H1 (cell line): Measurements from ENCODE around the gene ZFPL1. TPM values are rescaled to one million over a fixed set of nuclear protein-coding genes. Genes with fewer than 3 reads are reported as not detected.

Source experiments
- CTCF ChIA-PET: fragments of 300-600 bp; sonication (Branson Sonifier 250); formaldehyde crosslinking; loops from one replicate; lab custom pipeline; 2021; ENCODE audit not compliant: partially characterized antibody; lab: Charles Lee
- POLR2A ChIA-PET: fragments of 300-600 bp; sonication (Branson Sonifier 250); formaldehyde crosslinking; loops from one replicate; lab custom pipeline; 2021; ENCODE audit warnings: inconsistent platforms; ENCODE audit not compliant: partially characterized antibody; lab: Charles Lee
- DNase-seq, 2 experiments: peaks; one replicate each; pipeline versions ENCODE4 v3.0.0 to v3.0.0-alpha.2; 2010 to 2022; ENCODE audit warnings: low spot score in 2 of 2, low read depth in 1 of 2, mixed read lengths in 1 of 2
- FAIRE-seq: peaks from 2 replicates; lab custom pipeline; 2011; peaks lifted over from hg19 to GRCh38; lab: Jason Lieb, UNC
- H2AFZ ChIP-seq: 2 replicates; pipeline ENCODE4 v1.8.1; 2012; ENCODE audit warnings: low read length, inconsistent platforms
- H2AK5ac ChIP-seq: 2 replicates; pipeline ENCODE4 v1.6.1; 2013; ENCODE audit warnings: low read depth, low read length
- H2BK120ac ChIP-seq: replicated peaks from 2 replicates; pipeline ENCODE3; 2013; ENCODE audit warnings: low read depth, low read length, inconsistent platforms
- H2BK12ac ChIP-seq: 2 replicates; pipeline ENCODE4 v1.6.1; 2013; ENCODE audit warnings: low read depth, low read length
- H2BK15ac ChIP-seq: 2 replicates; pipeline ENCODE4 v1.6.1; 2013; ENCODE audit warnings: low read length
- H2BK20ac ChIP-seq: 2 replicates; pipeline ENCODE4 v1.6.1; 2013; ENCODE audit warnings: low read length
- H2BK5ac ChIP-seq: 2 replicates; pipeline ENCODE4 v1.6.1; 2013; ENCODE audit warnings: low read depth, low read length
- H3K14ac ChIP-seq: 2 replicates; pipeline ENCODE4 v1.6.1; 2013; ENCODE audit warnings: inconsistent platforms; ENCODE audit not compliant: insufficient read length
- H3K18ac ChIP-seq: 2 replicates; pipeline ENCODE4 v1.6.1; 2013; ENCODE audit warnings: low read length; ENCODE audit errors: extremely low read depth
- H3K23ac ChIP-seq: 2 replicates; pipeline ENCODE4 v1.6.1; 2013; ENCODE audit warnings: inconsistent platforms; ENCODE audit not compliant: insufficient read length
- H3K23me2 ChIP-seq: 2 replicates; pipeline ENCODE4 v1.6.1; 2013; ENCODE audit warnings: low read depth, low read length
- H3K27ac ChIP-seq: 2 replicates; pipeline ENCODE4 v1.6.1; 2011; ENCODE audit warnings: low read depth, low read length, inconsistent platforms
- H3K27me3 ChIP-seq, 4 experiments: replicated peaks in 1 of 4; 1 replicate in 1 of 4; 2 replicates in 3 of 4; pipeline versions ENCODE4 v1.6.1 to v1.8.1; 2011 to 2013; ENCODE audit warnings: low read length in 3 of 4, mild to moderate bottlenecking in 3 of 4, inconsistent platforms in 2 of 4, mixed read lengths in 2 of 4, moderate library complexity in 1 of 4; ENCODE audit not compliant: control insufficient read depth in 3 of 4, insufficient read depth in 3 of 4; ENCODE audit errors: extremely low read depth in 1 of 4
- H3K36me3 ChIP-seq, 4 experiments: 2 replicates each; pipeline versions ENCODE4 v1.6.1 to v1.8.1; 2011 to 2013; ENCODE audit warnings: mild to moderate bottlenecking in 4 of 4, low read length in 3 of 4, moderate library complexity in 2 of 4, control low read depth in 1 of 4, inconsistent platforms in 1 of 4; ENCODE audit not compliant: insufficient read depth in 4 of 4, control insufficient read depth in 2 of 4
- H3K4ac ChIP-seq: replicated peaks from 2 replicates; pipeline ENCODE3; 2013; ENCODE audit warnings: low read length, low read depth, mixed read lengths, inconsistent platforms; ENCODE audit not compliant: insufficient read length
- H3K4me1 ChIP-seq, 4 experiments: replicated peaks in 1 of 4; 1 replicate in 1 of 4; 2 replicates in 3 of 4; pipeline versions ENCODE4 v1.6.1 to v1.8.1; 2011 to 2013; ENCODE audit warnings: low read length in 3 of 4, inconsistent platforms in 2 of 4, mixed read lengths in 1 of 4; ENCODE audit not compliant: insufficient read depth in 4 of 4, control insufficient read depth in 3 of 4
- H3K4me2 ChIP-seq, 2 experiments: 2 replicates each; pipeline versions ENCODE4 v1.6.1 to v1.8.1; 2011 to 2013; ENCODE audit warnings: low read depth in 2 of 2, low read length in 2 of 2, control low read depth in 1 of 2, inconsistent platforms in 1 of 2, mild to moderate bottlenecking in 1 of 2; ENCODE audit not compliant: insufficient read depth in 1 of 2
- H3K4me3 ChIP-seq, 4 experiments: fragments of 200-600, 300-600 bp in 1 of 4; sonication (generic), shearing (Covaris generic), sonication (Bioruptor Twin) in 1 of 4; 2 replicates each; pipeline versions ENCODE4 v1.5.1 to v1.8.1; 2011 to 2016; ENCODE audit warnings: low read length in 4 of 4, low read depth in 3 of 4, control low read depth in 2 of 4, inconsistent platforms in 2 of 4, mild to moderate bottlenecking in 2 of 4, mixed read lengths in 1 of 4, moderate library complexity in 1 of 4; ENCODE audit not compliant: insufficient read depth in 2 of 4; ENCODE audit errors: extremely low read depth in 1 of 4
- H3K56ac ChIP-seq: replicated peaks from 2 replicates; pipeline ENCODE3; 2013; ENCODE audit warnings: low read depth, mild to moderate bottlenecking, mixed read lengths, low read length, inconsistent platforms; ENCODE audit not compliant: insufficient read length
- H3K79me1 ChIP-seq: 2 replicates; pipeline ENCODE4 v1.6.1; 2013; ENCODE audit warnings: low read depth, low read length, control low read depth
- H3K79me2 ChIP-seq, 2 experiments: 2 replicates each; pipeline versions ENCODE4 v1.6.1 to v1.8.1; 2012 to 2013; ENCODE audit warnings: low read length in 2 of 2, mild to moderate bottlenecking in 2 of 2, inconsistent platforms in 1 of 2; ENCODE audit not compliant: insufficient read depth in 2 of 2, control insufficient read depth in 1 of 2
- H3K9ac ChIP-seq, 4 experiments: replicated peaks in 1 of 4; 1 replicate in 1 of 4; 2 replicates in 3 of 4; pipeline versions ENCODE4 v1.6.1 to v1.8.1; 2011 to 2013; ENCODE audit warnings: low read depth in 3 of 4, low read length in 3 of 4, control low read depth in 2 of 4, mild to moderate bottlenecking in 2 of 4, moderate library complexity in 2 of 4, inconsistent platforms in 1 of 4; ENCODE audit errors: extremely low read depth in 1 of 4
- H3K9me3 ChIP-seq, 2 experiments: 2 replicates each; pipeline versions ENCODE4 v1.6.1 to v1.8.1; 2012 to 2013; ENCODE audit warnings: mild to moderate bottlenecking in 2 of 2, moderate library complexity in 2 of 2, control low read depth in 1 of 2, inconsistent platforms in 1 of 2, low read depth in 1 of 2, low read length in 1 of 2, mixed read lengths in 1 of 2; ENCODE audit not compliant: insufficient read depth in 2 of 2
- H4K20me1 ChIP-seq, 2 experiments: replicated peaks in 1 of 2; 2 replicates each; pipeline versions ENCODE3 to v1.8.1; 2011 to 2013; ENCODE audit warnings: inconsistent platforms in 2 of 2, low read length in 2 of 2, mild to moderate bottlenecking in 1 of 2; ENCODE audit not compliant: insufficient read depth in 2 of 2, control insufficient read depth in 1 of 2
- H4K5ac ChIP-seq: 2 replicates; pipeline ENCODE4 v1.6.1; 2013; ENCODE audit warnings: low read length, low read depth, mixed read lengths, inconsistent platforms; ENCODE audit not compliant: insufficient read length
- H4K8ac ChIP-seq: 2 replicates; pipeline ENCODE4 v1.8.0; 2013; ENCODE audit warnings: mild to moderate bottlenecking, moderate library complexity, low read length, inconsistent platforms; ENCODE audit not compliant: insufficient read depth; ENCODE audit errors: extremely low read depth
- H4K91ac ChIP-seq: replicated peaks from 2 replicates; pipeline ENCODE3; 2013; ENCODE audit warnings: low read length, mixed read lengths, inconsistent platforms; ENCODE audit not compliant: insufficient read length
- NANOG ChIP-seq: IDR thresholded peaks from 2 replicates; pipeline ENCODE4 v1.6.1; 2011; ENCODE audit warnings: low read length, low read depth, mild to moderate bottlenecking, inconsistent platforms; ENCODE audit not compliant: insufficient read depth, poor library complexity, severe bottlenecking
- NRF1 ChIP-seq: IDR thresholded peaks from 2 replicates; pipeline ENCODE4 v1.6.1; 2011; ENCODE audit warnings: mild to moderate bottlenecking, low read depth, low read length, improper control_type of control experiment
- PHF8 ChIP-seq: fragments of 200-600 bp; sonication (generic); conservative IDR thresholded peaks from 2 replicates; pipeline ENCODE4 v1.7.1; 2012; ENCODE audit warnings: low read depth, mild to moderate bottlenecking, inconsistent platforms, low read length, moderate library complexity
- SIN3A ChIP-seq, 2 experiments: IDR thresholded peaks in 1 of 2; conservative IDR thresholded peaks in 1 of 2; 2 replicates each; pipeline ENCODE4 v1.6.1; 2011 to 2012; ENCODE audit warnings: low read length in 2 of 2, improper control_type of control experiment in 1 of 2, low read depth in 1 of 2, mild to moderate bottlenecking in 1 of 2
- SP1 ChIP-seq: IDR thresholded peaks from 2 replicates; pipeline ENCODE4 v1.6.1; 2011; ENCODE audit warnings: low read depth, low read length
- TAF7 ChIP-seq: optimal IDR thresholded peaks from 2 replicates; pipeline ENCODE3; 2011; ENCODE audit warnings: low read depth, mild to moderate bottlenecking, inconsistent platforms, low read length, moderate library complexity, borderline replicate concordance
- WGBS, 2 experiments: shearing (Covaris generic) in 1 of 2; methylation state at CpG; one replicate each; pipeline versions ENCODE4 v1.1.6 to v1.1.7; 2013 to 2015; ENCODE audit warnings: low lambda C conversion rate in 2 of 2, mixed read lengths in 2 of 2, inconsistent platforms in 1 of 2, low coverage in 1 of 2, missing lambda C conversion rate in 1 of 2; ENCODE audit not compliant: insufficient replicate concordance in 2 of 2, insufficient coverage in 1 of 2, insufficient read length in 1 of 2; ENCODE audit errors: extremely low coverage in 1 of 2, missing lambda C conversion rate in 1 of 2; 5-methylcytosine and 5-hydroxymethylcytosine counted together
- polyA plus RNA-seq, 7 experiments: library from polyadenylated mRNA; depleted of rRNA in 3 of 7; stranded (reverse) in 5 of 7; unstranded in 2 of 7; fragments of >200 nt in 5 of 7; fragments of 200-250 nt in 2 of 7; gene quantifications; 1 replicate in 5 of 7; 2 replicates in 1 of 7; 4 replicates in 1 of 7; pipeline versions ENCODE4 v1.2.1 to v1.2.3, GENCODE V29; 2011 to 2013; ENCODE audit warnings: missing spikeins in 2 of 7, mixed read lengths in 2 of 7
- total RNA-seq: library from RNA; stranded (reverse); fragmentation: NEBNext Ultra II Directional; extraction: Animal tissue kit (Norgen Biotek cat#: 25700); gene quantifications from 2 replicates; pipeline ENCODE4 v1.2.1, GENCODE V29; 2021
- TF ChIP-seq, protein P1 (sequence below), 3 experiments: IDR thresholded peaks; 1 replicate in 2 of 3; 2 replicates in 1 of 3; pipeline versions ENCODE4 v1.5.1 to v1.6.1; 2011; ENCODE audit warnings: low read length in 3 of 3, mild to moderate bottlenecking in 3 of 3, inconsistent platforms in 2 of 3, low read depth in 1 of 3, moderate library complexity in 1 of 3; ENCODE audit not compliant: insufficient read depth in 1 of 3; ENCODE audit errors: control extremely low read depth in 1 of 3

Gene ZFPL1
- total and polyA plus RNA-seq, 2 of the 8 experiments (the other 6 are each of a cell fraction or from before 2014, with no cell fraction given) = 21.5 to 76.8 TPM

DNA sequence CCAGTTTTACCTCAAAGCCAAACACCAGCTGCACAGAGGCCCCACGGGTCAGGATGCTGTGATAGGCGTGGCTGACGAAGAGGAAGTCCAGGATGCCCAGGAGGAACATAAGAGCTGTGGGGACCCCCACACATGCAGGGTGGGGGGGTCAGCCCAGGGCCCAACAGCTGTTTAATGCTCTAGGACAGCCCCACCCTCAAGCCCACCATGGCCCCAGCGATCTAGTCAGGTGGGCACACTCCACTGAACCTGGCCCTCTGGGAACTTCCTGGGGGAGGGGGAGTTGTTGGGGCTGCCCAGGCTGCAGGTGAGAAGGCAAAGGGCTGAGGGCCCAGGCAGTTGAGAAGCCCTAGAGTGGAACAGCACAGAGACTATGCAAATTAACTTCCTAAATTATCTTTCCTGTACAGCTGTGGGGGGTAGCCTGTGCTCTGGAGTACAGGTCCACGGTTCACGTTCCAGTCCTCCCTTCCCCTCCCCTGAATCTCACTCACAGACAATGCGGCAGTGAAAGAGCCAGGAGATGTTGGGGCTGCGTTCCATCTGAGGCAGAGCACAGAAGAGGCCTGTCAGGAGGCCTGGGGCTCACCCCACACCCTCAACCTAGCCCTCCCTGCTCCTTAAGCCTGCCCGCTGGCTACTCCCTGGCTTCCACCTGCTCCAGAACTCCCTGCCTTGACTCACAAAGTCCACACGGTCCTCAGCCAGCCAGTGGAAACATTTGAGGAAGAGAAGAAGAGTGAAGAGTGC lies 48.4 kb downstream of the ZFPL1 start:
- Histone ChIP-seq H3K27me3 (no peaks in the 10 kb centered on the region), H2AK5ac (no peak overlapping the region), H3K4me3 (no peak overlapping the region), H4K5ac (no peak overlapping the region), H2BK5ac (no peak overlapping the region), H3K23ac (no peak overlapping the region), H3K9ac (no peak overlapping the region), H4K91ac (no peak overlapping the region), H3K4ac (no peak overlapping the region), H3K9me3 (no peaks in the 10 kb centered on the region), H3K4me1 (peaks cover 0 to 13% (median 7%) of the 10 kb centered on the region in 4 experiments; a peak in 6 of 7 replicates), H2BK20ac (no peak overlapping the region), H3K14ac (no peak overlapping the region), H3K4me2 (peak overlapping the region; percentile 77 to 91; a peak in 2 of 4 replicates), H3K79me1 (peaks cover 3% of the 10 kb centered on the region; the same call in 1 of the 2 replicates), H2BK12ac (0 out of 2 replicates have a peak overlapping the region, but pooled peaks have one; percentile 23), H2AFZ (no peak overlapping the region), H2BK120ac (no peak overlapping the region), H3K23me2 (peaks cover 14% of the 10 kb centered on the region), H3K56ac (no peak overlapping the region), H2BK15ac (no peak overlapping the region), H4K8ac (peak overlapping the region; percentile 29; the same call in 1 of the 2 replicates), H4K20me1 (peaks cover 0 to 14% of the 10 kb centered on the region in 2 experiments), H3K18ac (no peak overlapping the region), H3K79me2 (peaks cover 0 to 15% of the 10 kb centered on the region in 2 experiments; a peak in 1 of 4 replicates), H3K27ac (no peak overlapping the region), H3K36me3 (peaks cover 14 to 38% (median 32%) of the 10 kb centered on the region in 4 experiments; a peak in 7 of 8 replicates)
- no peak for DNase-seq
- no peak for FAIRE-seq
- ChIA-PET POLR2A (interaction anchor here (1.5 to 15.8 kb wide), 2 partner anchors 17 to 196 kb away, joined by 3 to 305 read pairs; partner anchors contain the start of genes FAU, GPHA2, MRPL49 and TM7SF2), CTCF (interaction anchor here (0.8 to 9.5 kb wide), 5 partner anchors 14 to 285 kb away, joined by 3 to 71 read pairs (median 5); partner anchors contain the start of gene TM7SF2)
- 85% methylated on average over 10 of the region's 10 CpGs; no CpG with 5 or more reads in 1 of the 2 experiments for WGBS, 2 experiments
- TF ChIP-seq NRF1 (no peak), SIN3A (conservative IDR thresholded peaks at IDR 0.05 in 1 of 2, IDR thresholded peaks at IDR 0.05 in 1 of 2; ENCODE audit: low read depth in 1 of 2, low read length in 2 of 2) (no peak), NANOG (no peak), PHF8 (no peak), SP1 (no peak), TAF7 (no peak)
- TF ChIP-seq, protein P1, sequence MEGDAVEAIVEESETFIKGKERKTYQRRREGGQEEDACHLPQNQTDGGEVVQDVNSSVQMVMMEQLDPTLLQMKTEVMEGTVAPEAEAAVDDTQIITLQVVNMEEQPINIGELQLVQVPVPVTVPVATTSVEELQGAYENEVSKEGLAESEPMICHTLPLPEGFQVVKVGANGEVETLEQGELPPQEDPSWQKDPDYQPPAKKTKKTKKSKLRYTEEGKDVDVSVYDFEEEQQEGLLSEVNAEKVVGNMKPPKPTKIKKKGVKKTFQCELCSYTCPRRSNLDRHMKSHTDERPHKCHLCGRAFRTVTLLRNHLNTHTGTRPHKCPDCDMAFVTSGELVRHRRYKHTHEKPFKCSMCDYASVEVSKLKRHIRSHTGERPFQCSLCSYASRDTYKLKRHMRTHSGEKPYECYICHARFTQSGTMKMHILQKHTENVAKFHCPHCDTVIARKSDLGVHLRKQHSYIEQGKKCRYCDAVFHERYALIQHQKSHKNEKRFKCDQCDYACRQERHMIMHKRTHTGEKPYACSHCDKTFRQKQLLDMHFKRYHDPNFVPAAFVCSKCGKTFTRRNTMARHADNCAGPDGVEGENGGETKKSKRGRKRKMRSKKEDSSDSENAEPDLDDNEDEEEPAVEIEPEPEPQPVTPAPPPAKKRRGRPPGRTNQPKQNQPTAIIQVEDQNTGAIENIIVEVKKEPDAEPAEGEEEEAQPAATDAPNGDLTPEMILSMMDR (IDR thresholded peaks at IDR 0.05; ENCODE audit: control extremely low read depth in 1 of 3, insufficient read depth in 1 of 3, low read depth in 1 of 3, low read length in 3 of 3) = no peak
